Smooth muscle cell of trachea (primary cell): ENCODE data around the gene RAB11FIP2. TPM values are rescaled to one million over a fixed set of nuclear protein-coding genes. Genes with fewer than 3 reads are reported as not detected.

Experiments
- total RNA-seq: library from RNA; depleted of rRNA; stranded (reverse); fragments of >200 nt; gene quantifications from 2 replicates; pipeline ENCODE4 v1.2.1, GENCODE V29; 2014

RAB11FIP2 gene, protein sequence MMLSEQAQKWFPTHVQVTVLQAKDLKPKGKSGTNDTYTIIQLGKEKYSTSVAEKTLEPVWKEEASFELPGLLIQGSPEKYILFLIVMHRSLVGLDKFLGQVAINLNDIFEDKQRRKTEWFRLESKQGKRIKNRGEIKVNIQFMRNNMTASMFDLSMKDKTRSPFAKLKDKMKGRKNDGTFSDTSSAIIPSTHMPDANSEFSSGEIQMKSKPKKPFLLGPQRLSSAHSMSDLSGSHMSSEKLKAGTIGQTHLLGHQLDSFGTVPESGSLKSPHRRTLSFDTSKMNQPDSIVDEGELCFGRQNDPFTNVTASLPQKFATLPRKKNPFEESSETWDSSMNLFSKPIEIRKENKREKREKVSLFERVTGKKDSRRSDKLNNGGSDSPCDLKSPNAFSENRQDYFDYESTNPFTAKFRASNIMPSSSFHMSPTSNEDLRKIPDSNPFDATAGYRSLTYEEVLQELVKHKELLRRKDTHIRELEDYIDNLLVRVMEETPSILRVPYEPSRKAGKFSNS
- 18.0 and 20.5 TPM in 2 replicates for total RNA-seq

GRCh38 chr10:118046395-118047156, at the start of gene RAB11FIP2:
RAB11FIP2 (minus strand) TSS chr10:118046941; CDS start chr10:118046163, 778 bp downstream.

